Thoracic aorta (tissue), 2 donors: ENCODE data around the gene FATE1. TPM values are rescaled to one million over a fixed set of nuclear protein-coding genes. Genes with fewer than 3 reads are reported as not detected.

ENCODE experiments used
- ATAC-seq: fragments of 150-250 bp; one replicate; pipeline ENCODE4 v1.8.0; 2017; ENCODE audit warnings: low read depth; ENCODE audit not compliant: insufficient number of reproducible peaks, low FRiP score
- DNase-seq: peaks from one replicate; pipeline ENCODE4 v3.0.0-alpha.2; 2020; ENCODE audit warnings: low spot score
- H3K27ac ChIP-seq, 2 donors: fragments of 200-600 bp; sonication (generic); 1 replicate in 1 of 2; 2 replicates in 1 of 2; pipeline ENCODE4 v1.5.1; 2016; ENCODE audit warnings: mild to moderate bottlenecking in 2 of 2, moderate library complexity in 2 of 2
- H3K27me3 ChIP-seq: fragments of 200-600 bp; sonication (generic); replicated peaks from 2 replicates; pipeline ENCODE4 v1.6.0; 2016; ENCODE audit warnings: mild to moderate bottlenecking; ENCODE audit not compliant: insufficient read depth
- H3K36me3 ChIP-seq: fragments of 200-600 bp; sonication (generic); one replicate; pipeline ENCODE4 v1.5.1; 2016
- H3K4me1 ChIP-seq, 2 donors: fragments of 200-600 bp; sonication (generic); 1 replicate in 1 of 2; 2 replicates in 1 of 2; pipeline versions ENCODE4 v1.5.1 to v1.6.0; 2016; ENCODE audit warnings: low read depth in 2 of 2, mild to moderate bottlenecking in 1 of 2; ENCODE audit not compliant: control insufficient read depth in 1 of 2
- H3K4me3 ChIP-seq: fragments of 200-600 bp; sonication (generic); 2 replicates; pipeline ENCODE4 v1.5.1; 2016; ENCODE audit warnings: mild to moderate bottlenecking
- H3K9me3 ChIP-seq: fragments of 200-600 bp; sonication (generic); 2 replicates; pipeline ENCODE4 v1.5.1; 2016
- total RNA-seq, 2 donors: library from RNA; depleted of rRNA; stranded (reverse); fragments of >200 nt; gene quantifications; one replicate each; pipeline versions ENCODE4 v1.1.0 to v1.2.3, GENCODE V29; 2016
- TF ChIP-seq, protein P1 (sequence below): fragments of 200-600 bp; sonication (generic); IDR thresholded peaks from one replicate; pipeline ENCODE4 v1.5.1; 2019; ENCODE audit warnings: antibody characterized with exemption

FATE1 gene
- total RNA-seq, 2 donors from 2014 or later = not detected

DNA sequence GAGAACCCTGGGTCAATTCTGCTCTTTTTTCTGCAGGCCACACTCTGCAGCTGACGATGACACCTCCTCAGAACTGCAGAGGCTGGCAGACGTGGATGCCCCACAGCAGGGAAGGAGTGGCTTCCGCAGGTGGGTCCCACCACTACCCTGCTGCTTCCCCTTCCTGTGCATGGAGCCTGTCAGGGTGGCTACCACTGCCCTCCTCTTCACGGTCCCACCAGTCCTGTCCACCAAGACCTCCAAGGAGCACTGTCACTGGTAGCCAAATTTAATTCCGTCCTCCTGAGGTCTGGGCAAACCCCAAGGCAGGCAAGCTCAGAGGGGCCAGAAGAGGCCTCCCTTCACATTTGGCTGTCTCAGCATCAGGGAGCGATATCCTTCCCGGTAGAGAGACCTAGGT, 22.9 kb downstream of the FATE1 start:
- Histone ChIP-seq H3K27me3 (no peaks in the 10 kb centered on the region), H3K27ac (no peak overlapping the region), H3K36me3 (no peaks in the 10 kb centered on the region), H3K4me3 (no peak overlapping the region), H3K4me1 (no peaks in the 10 kb centered on the region), H3K9me3 (no peaks in the 10 kb centered on the region)
- TF ChIP-seq, protein P1, sequence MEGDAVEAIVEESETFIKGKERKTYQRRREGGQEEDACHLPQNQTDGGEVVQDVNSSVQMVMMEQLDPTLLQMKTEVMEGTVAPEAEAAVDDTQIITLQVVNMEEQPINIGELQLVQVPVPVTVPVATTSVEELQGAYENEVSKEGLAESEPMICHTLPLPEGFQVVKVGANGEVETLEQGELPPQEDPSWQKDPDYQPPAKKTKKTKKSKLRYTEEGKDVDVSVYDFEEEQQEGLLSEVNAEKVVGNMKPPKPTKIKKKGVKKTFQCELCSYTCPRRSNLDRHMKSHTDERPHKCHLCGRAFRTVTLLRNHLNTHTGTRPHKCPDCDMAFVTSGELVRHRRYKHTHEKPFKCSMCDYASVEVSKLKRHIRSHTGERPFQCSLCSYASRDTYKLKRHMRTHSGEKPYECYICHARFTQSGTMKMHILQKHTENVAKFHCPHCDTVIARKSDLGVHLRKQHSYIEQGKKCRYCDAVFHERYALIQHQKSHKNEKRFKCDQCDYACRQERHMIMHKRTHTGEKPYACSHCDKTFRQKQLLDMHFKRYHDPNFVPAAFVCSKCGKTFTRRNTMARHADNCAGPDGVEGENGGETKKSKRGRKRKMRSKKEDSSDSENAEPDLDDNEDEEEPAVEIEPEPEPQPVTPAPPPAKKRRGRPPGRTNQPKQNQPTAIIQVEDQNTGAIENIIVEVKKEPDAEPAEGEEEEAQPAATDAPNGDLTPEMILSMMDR = no peak
- DNase-seq (no peak), ATAC-seq (no peak)

DNA sequence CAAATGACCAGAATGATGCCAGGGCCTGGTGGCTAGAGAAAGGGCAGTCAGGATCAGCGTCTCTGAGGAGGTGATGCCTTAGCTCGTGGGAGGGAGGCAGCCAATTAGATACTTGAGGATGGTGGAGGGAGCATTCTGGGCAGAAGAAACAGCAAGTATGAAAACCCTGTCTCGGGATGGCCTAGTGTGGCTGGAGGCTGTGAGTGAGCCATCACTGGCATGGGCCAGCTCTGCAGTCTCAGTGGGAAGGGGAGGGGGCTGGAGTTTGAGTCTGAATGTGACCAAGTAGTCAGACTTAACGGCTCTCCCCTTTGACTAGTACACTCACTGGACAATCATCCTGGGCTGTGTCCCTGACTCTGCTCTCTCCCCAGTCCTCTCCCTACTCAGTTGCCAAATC, 25.8 kb downstream of the FATE1 start:
- H3K9me3 ChIP-seq = no peaks in the 10 kb centered on the region
- H3K4me1 ChIP-seq = no peaks in the 10 kb centered on the region
- H3K27me3 ChIP-seq = no peaks in the 10 kb centered on the region
- ATAC-seq = no peak
- DNase-seq = no peak
- H3K4me3 ChIP-seq = no peak overlapping the region
- H3K36me3 ChIP-seq = no peaks in the 10 kb centered on the region
- no peak overlapping the region for H3K27ac ChIP-seq
- TF ChIP-seq, protein P1 = no peak

DNA sequence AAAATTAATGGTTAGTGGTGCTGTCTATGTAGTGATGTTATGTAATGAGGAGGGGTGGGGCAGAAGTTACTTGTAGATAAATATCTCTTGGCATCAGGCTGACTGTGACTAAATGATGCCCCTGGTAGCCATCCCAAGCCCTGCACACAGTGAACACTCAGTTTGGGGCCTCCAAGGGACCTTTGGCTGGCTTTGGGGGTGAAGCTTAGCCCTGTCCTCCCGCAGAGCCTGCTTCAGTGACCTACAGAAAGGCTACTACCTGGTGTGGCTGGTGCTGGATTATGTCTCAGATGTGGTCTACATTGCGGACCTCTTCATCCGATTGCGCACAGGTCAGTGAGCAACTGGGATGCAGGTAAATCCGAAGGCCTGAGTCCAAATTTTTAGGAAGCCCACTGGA, 26.5 kb downstream of the FATE1 start:
- Histone ChIP-seq H3K36me3 (no peaks in the 10 kb centered on the region), H3K27ac (no peak overlapping the region), H3K4me1 (no peaks in the 10 kb centered on the region), H3K4me3 (no peak overlapping the region), H3K9me3 (no peaks in the 10 kb centered on the region), H3K27me3 (no peaks in the 10 kb centered on the region)
- TF ChIP-seq, protein P1 = no peak
- DNase-seq = no peak
- ATAC-seq = no peak

DNA sequence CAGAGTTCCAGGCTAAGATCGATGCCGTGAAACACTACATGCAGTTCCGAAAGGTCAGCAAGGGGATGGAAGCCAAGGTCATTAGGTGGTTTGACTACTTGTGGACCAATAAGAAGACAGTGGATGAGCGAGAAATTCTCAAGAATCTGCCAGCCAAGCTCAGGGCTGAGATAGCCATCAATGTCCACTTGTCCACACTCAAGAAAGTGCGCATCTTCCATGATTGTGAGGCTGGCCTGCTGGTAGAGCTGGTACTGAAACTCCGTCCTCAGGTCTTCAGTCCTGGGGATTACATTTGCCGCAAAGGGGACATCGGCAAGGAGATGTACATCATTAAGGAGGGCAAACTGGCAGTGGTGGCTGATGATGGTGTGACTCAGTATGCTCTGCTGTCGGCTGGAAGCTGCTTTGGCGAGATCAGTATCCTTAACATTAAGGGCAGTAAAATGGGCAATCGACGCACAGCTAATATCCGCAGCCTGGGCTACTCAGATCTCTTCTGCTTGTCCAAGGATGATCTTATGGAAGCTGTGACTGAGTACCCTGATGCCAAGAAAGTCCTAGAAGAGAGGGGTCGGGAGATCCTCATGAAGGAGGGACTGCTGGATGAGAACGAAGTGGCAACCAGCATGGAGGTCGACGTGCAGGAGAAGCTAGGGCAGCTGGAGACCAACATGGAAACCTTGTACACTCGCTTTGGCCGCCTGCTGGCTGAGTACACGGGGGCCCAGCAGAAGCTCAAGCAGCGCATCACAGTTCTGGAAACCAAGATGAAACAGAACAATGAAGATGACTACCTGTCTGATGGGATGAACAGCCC, 28.0 kb downstream of the FATE1 start:
- TF ChIP-seq, protein P1 = no peak

DNA sequence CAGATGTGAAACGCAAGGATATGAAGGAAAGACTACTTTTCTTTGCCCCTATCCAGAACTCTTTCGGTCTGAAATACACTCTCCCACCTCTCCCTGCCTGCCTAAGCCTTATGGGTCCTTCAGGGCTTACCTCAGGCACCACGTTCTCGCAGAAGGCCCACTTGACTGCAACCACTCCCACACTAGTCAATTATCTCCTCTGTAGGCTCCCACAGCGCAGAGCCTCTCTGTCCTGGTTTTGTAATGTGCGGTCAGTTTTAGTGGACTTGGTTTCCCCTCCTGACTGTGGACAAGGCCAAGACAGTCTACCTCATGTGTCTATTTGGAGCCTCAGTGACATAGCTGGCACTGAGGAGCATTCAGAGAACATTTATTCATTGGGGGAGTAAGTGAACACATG, 29.8 kb downstream of the FATE1 start:
- DNase-seq (no peak), ATAC-seq (no peak)
- Histone ChIP-seq H3K27ac (no peak overlapping the region), H3K36me3 (no peaks in the 10 kb centered on the region), H3K27me3 (no peaks in the 10 kb centered on the region), H3K9me3 (no peaks in the 10 kb centered on the region), H3K4me1 (no peaks in the 10 kb centered on the region), H3K4me3 (no peak overlapping the region)
- TF ChIP-seq, protein P1 = no peak

More for the DNA sequence above, 28.0 kb downstream of the FATE1 start:
- Histone ChIP-seq H3K4me1 (no peaks in the 10 kb centered on the region), H3K4me3 (no peak overlapping the region), H3K9me3 (no peaks in the 10 kb centered on the region), H3K36me3 (no peaks in the 10 kb centered on the region), H3K27me3 (no peaks in the 10 kb centered on the region), H3K27ac (no peak overlapping the region)
- no peak for DNase-seq
- no peak for ATAC-seq
